Measurements from ENCODE around the gene GSTO2. TPM values are rescaled to one million over a fixed set of nuclear protein-coding genes. Genes with fewer than 3 reads are reported as not detected.

The GSTO2 gene
- total and polyA plus RNA-seq, 10 of the 15 experiments (the other 5 are each of a cell fraction or from before 2014, with no cell fraction given): 0.16 to 0.86 (median 0.46) TPM

- TF ChIP-seq ZNF687 (IDR thresholded peaks at IDR 0.05) (no peak), SMAD5 (IDR thresholded peaks at IDR 0.05; ENCODE audit: low read depth) (no peak), CUX1 (IDR thresholded peaks at IDR 0.05; ENCODE audit: insufficient replicate concordance, low read depth, low read length) (no peak), NR2C2 (IDR thresholded peaks at IDR 0.05; ENCODE audit: borderline replicate concordance, control insufficient read depth, insufficient read length, low read depth) (no peak), BACH1 (IDR thresholded peaks at IDR 0.05; ENCODE audit: borderline replicate concordance) (no peak), NRF1 (conservative IDR thresholded peaks at IDR 0.05; ENCODE audit: low read depth, low read length) (no peak), TCF7 (IDR thresholded peaks at IDR 0.05; ENCODE audit: borderline replicate concordance) (no peak), RELA (IDR thresholded peaks at IDR 0.05; ENCODE audit: borderline replicate concordance, partially characterized antibody) (no peak), HCFC1 (IDR thresholded peaks at IDR 0.05; ENCODE audit: low read length) (no peak), RAD51 (IDR thresholded peaks at IDR 0.05) (no peak)
Observed at GRCh38 chr10:104262055-104262454, 6.9 kb upstream of the GSTO2 start (continued).

All from GM12878 (cell line).